ENCODE results near the gene GARNL3. TPM values are rescaled to one million over a fixed set of nuclear protein-coding genes. Genes with fewer than 3 reads are reported as not detected.

The GARNL3 gene
- polyA plus RNA-seq, 1 experiment: 2.2 TPM

DNA sequence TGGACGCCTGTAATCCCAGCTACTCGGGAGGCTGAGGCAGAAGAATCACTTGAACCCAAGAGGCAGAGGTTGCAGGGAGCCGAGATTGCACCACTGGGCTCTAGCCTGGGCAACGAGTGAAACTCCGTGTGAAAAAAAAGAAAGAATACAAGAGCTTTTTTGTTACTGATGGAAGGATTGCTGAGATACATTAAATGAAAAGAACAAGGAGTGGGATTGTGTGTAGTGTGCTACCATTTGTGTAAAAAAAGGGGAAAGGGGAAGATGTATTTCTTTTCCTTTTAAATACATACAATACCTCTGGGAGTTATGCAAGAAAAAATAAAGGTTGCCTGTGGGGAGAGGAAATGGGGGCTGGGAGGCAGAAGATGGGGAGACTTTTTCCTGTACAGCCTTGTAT is 14.7 kb upstream of the GARNL3 start:
- Histone ChIP-seq H3K27me3 (ENCODE audit: control insufficient read depth, insufficient read depth, low read length) (no peaks in the 10 kb centered on the region), H3K36me3 (ENCODE audit: control insufficient read depth, insufficient read depth, low read length) (no peaks in the 10 kb centered on the region), H3K4me3 (ENCODE audit: low read depth, low read length) (no peak overlapping the region)
- CTCF ChIA-PET: interaction anchor here (2.5 kb wide), 1 partner anchor 16 kb away, joined by 5 read pairs; no protein-coding TSS in a partner anchor
- DNase-seq (ENCODE audit: low read depth): no peak
- TF ChIP-seq, protein P1, sequence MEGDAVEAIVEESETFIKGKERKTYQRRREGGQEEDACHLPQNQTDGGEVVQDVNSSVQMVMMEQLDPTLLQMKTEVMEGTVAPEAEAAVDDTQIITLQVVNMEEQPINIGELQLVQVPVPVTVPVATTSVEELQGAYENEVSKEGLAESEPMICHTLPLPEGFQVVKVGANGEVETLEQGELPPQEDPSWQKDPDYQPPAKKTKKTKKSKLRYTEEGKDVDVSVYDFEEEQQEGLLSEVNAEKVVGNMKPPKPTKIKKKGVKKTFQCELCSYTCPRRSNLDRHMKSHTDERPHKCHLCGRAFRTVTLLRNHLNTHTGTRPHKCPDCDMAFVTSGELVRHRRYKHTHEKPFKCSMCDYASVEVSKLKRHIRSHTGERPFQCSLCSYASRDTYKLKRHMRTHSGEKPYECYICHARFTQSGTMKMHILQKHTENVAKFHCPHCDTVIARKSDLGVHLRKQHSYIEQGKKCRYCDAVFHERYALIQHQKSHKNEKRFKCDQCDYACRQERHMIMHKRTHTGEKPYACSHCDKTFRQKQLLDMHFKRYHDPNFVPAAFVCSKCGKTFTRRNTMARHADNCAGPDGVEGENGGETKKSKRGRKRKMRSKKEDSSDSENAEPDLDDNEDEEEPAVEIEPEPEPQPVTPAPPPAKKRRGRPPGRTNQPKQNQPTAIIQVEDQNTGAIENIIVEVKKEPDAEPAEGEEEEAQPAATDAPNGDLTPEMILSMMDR (IDR thresholded peaks at IDR 0.05; ENCODE audit: insufficient read depth, low read depth, low read length): no peak
- POLR2A ChIA-PET: no interaction called here

- POLR2A ChIA-PET: interaction anchor here (0.6 kb wide), 1 partner anchor 357 kb away, joined by 6 read pairs; no protein-coding TSS in a partner anchor
- Histone ChIP-seq H3K4me3 (ENCODE audit: low read depth, low read length) (no peak overlapping the region), H3K27me3 (ENCODE audit: control insufficient read depth, insufficient read depth, low read length) (no peaks in the 10 kb centered on the region), H3K36me3 (ENCODE audit: control insufficient read depth, insufficient read depth, low read length) (no peaks in the 10 kb centered on the region)
- DNase-seq (ENCODE audit: low read depth): no peak
- CTCF ChIA-PET: interaction anchor here (0.5 kb wide), 1 partner anchor 654 kb away, joined by 4 read pairs; no protein-coding TSS in a partner anchor
- TF ChIP-seq, protein P1 (IDR thresholded peaks at IDR 0.05; ENCODE audit: insufficient read depth, low read depth, low read length): no peak
These were observed 13.6 kb upstream of the GARNL3 start for GRCh38 chr9:127250896-127251391.

DNA sequence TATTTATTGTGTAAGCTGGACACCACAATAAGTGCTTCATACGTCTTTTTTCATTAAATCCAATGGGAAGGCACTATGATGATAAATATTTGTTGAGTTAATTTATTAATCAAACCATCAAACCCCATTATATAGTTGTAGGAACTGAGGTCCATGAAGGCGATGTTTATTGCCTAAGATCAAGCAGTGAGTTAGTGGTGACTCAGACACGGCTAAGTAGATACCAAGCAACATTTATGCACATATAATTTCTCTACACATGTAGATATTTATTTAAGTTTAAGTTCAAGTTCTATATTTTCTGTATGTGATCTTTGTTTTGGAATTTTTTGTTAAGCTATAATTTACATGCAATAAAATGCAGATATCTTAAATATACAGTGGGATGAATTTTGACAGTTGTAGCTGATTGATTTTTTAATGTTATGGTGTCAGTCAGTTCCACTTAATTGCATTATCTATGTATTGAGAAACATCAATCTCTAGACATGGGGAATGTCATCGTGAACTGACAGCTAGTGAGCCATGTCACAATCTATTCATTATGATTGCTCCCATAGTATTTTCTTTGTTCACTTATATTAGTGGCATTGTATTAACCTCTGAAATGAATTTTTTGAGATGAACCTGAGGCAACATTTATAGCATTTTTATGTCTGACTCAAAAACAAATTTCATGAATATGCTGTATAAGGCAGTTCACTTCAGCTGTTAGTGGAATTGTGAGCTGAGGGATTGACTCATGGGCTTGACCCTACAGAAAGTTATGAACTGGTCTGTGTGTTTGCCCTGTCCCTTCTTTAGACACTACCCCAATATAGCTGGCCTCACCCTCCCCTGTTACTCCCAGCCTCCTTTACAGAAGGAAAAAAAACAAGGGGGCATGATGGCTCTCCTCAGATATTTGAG is 11.9 kb upstream of the GARNL3 start:
- no peak overlapping the region for H3K4me3 ChIP-seq (ENCODE audit: low read depth, low read length)
- DNase-seq (ENCODE audit: low read depth): no peak
- no peaks in the 10 kb centered on the region for H3K36me3 ChIP-seq (ENCODE audit: control insufficient read depth, insufficient read depth, low read length)
- no peaks in the 10 kb centered on the region for H3K27me3 ChIP-seq (ENCODE audit: control insufficient read depth, insufficient read depth, low read length)
- TF ChIP-seq, protein P1 (IDR thresholded peaks at IDR 0.05; ENCODE audit: insufficient read depth, low read depth, low read length): no peak
- ChIA-PET CTCF (interaction anchor here (0.8 kb wide), 1 partner anchor 128 kb away, joined by 3 read pairs; no protein-coding TSS in a partner anchor), POLR2A (no interaction called here)

- no peak for DNase-seq (ENCODE audit: low read depth)
- ChIA-PET CTCF (no interaction called here), POLR2A (no interaction called here)
- TF ChIP-seq, protein P1 (IDR thresholded peaks at IDR 0.05; ENCODE audit: insufficient read depth, low read depth, low read length): no peak
- Histone ChIP-seq H3K4me3 (ENCODE audit: low read depth, low read length) (no peak overlapping the region), H3K27me3 (ENCODE audit: control insufficient read depth, insufficient read depth, low read length) (no peaks in the 10 kb centered on the region), H3K36me3 (ENCODE audit: control insufficient read depth, insufficient read depth, low read length) (no peaks in the 10 kb centered on the region)
These were observed 11.1 kb upstream of the GARNL3 start for GRCh38 chr9:127253446-127253845.

DNA sequence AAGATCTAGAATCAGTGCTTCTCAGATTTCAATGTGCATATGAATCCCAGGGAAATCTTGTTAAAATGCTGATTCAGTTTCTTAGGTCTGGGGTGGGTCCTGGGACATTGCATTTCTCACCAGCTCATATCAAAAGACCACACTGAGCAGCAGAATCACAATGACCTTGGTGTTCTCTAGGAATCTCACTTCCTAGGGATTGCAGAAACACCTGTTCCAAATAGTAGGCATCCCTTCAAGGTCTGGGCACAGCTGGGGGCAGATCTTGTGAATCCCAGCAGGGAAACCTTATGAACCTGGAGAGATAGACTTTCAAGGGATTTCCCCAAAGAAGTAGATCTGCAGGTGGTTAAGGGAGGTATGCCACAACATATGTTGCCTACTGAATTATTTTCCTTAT is 8.9 kb upstream of the GARNL3 start:
- Histone ChIP-seq H3K36me3 (ENCODE audit: control insufficient read depth, insufficient read depth, low read length) (no peaks in the 10 kb centered on the region), H3K27me3 (ENCODE audit: control insufficient read depth, insufficient read depth, low read length) (no peaks in the 10 kb centered on the region), H3K4me3 (ENCODE audit: low read depth, low read length) (no peak overlapping the region)
- ChIA-PET POLR2A (no interaction called here), CTCF (interaction anchor here (1.5 kb wide), 1 partner anchor 15 kb away, joined by 5 read pairs; no protein-coding TSS in a partner anchor)
- TF ChIP-seq, protein P1 (IDR thresholded peaks at IDR 0.05; ENCODE audit: insufficient read depth, low read depth, low read length): no peak
- DNase-seq (ENCODE audit: low read depth): no peak

Measured in BJ (cell line).